NAMALWA (cell line): ENCODE measurements around the gene ZNF665.
"Not testable (repeated sequence)": the region's sequence is repeated elsewhere in the genome, so short reads cannot be mapped to it uniquely, and the experiment has no call there.

Experiments used
- DNase-seq: peaks from one replicate; pipeline ENCODE4 v3.0.0-alpha.2; 2015; ENCODE audit warnings: low spot score

Gene ZNF665

DNA sequence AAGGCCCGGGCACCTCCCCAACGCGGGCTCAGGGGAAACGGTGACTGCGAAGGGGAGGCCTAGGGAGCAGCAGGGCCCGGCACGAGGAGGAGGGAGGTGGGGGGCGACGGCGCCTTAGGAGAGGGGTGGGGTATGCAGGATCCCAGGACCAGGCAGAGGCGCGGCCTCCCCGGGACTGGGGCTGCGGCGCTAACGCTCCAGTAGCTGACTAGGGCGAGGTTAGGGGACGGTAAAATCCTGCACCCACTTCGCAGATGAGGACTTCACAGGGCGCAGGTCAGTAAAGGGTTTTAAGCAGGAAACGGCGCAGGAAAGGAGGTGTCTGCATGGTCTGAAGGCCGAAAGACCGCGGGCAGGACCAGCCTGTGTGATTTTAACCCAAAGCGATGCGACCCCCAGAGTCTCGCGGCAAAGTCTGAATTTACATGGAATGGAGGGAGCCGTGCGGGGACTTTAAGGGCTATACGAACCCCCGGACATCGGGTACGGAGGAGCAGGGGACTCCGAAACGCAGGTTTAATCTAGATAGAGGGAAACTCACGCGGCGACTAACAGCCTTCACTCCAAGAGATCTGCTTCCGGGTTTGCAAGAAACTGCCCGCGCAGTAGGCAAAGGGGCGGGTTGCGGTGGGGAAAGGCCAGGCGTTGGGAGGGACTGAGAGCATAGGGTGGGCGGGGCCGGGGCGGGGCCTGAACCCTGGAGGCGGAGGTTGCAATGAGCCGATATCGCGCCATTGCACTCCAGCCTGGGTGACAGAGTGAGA lies at the start of gene ZNF665:
Gene ZNF665 (minus strand): TSS at position 588 of the 764 bp plus-strand sequence. CDS start 10,460 bp downstream, outside the sequence.
- DNase-seq, result peak; percentile 81

DNA sequence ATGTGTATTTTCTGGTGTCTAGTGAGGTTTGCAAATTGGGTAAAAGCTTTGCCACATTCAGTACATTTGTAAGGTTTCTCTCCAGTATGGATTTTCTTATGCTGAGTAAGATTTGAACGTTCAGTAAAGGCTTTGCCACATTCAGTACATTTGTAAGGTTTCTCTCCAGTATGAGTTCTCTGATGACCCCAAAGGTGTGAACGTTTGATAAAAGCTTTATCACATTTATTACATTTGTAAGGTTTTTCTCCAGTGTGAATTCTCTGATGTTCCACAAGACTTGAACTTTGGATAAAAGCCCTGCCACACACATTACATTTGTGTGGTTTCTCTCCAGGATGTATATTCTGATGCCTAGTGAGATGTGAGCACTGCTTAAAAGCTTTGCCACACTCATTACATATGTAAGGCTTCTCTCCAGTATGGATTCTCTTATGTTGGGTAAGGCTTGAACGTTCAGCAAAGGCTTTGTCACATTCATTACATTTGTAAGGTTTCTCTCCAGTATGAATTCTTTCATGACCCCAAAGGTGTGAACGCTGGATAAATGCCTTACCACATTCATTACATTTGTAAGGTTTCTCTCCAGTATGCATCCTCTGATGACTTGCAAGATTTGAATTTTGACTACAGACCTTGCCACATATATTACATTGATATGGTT lies 44.1 kb upstream of the ZNF665 start:
- no peak for DNase-seq

- DNase-seq, result no peak
These were observed 31.4 kb upstream of the ZNF665 start for GRCh38 chr19:53224606-53225005.

DNA sequence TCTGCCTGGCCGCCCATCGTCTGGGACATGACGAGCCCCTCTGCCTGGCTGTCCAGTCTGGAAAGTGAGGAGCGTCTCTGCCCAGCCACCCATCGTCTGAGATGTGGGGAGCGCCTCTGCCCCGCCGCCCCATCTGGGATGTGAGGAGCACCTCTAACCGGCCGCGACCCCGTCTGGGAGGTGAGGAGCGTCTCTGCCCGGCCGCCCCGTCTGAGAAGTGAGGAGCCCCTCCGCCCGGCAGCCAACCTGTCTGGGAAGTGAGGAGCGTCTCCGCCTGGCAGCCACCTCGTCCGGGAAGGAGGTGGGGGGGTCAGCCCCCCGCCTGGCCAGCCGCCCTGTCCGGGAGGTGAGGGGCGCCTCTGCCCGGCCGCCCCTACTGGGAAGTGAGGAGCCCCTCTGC lies 29.6 kb upstream of the ZNF665 start:
- DNase-seq, result not testable (repeated sequence)

DNA sequence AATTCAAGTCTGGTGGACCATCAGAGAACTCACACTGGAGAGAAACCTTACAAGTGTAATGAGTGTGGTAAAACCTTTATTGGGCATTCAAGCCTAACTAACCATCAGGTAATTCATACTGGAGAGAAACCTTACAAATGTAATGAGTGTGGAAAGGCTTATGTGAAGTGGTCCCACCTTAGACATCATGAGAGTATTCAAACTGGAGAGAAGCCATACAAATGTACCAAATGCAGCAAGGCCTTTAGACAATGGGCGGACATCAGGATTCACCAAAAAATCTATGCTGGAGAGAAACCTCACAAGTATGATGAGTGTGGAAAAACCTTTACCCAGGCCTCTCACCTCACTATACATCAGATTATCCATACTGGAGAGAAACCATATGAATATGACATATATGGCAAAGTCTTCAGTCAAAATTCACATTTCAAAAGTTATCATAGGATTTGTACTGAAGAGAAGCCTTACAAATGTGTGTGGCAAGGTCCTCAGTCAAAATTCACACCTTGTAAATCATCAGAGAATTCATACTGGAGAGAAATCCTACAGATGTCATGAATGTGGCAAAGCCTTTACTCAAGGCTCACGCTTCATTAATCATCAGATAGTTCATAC lies 19.7 kb upstream of the ZNF665 start:
- DNase-seq, result no peak

DNA sequence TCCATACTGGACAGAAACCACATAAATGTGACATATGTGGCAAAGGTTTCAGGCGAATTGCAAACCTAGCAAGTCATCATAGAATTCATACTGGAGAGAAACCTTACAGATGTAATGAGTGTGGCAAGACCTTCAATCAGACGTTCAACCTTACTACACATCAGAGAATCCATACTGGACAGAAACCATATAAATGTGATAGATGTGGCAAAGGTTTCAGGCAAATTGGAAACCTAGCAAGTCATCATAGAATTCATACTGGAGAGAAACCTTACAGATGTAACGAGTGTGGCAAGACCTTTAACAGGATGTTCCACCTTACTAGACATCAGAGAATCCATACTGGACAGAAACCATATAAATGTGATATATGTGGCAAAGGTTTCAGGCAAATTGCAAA lies 18.4 kb upstream of the ZNF665 start:
- DNase-seq, result not testable (repeated sequence)

DNA sequence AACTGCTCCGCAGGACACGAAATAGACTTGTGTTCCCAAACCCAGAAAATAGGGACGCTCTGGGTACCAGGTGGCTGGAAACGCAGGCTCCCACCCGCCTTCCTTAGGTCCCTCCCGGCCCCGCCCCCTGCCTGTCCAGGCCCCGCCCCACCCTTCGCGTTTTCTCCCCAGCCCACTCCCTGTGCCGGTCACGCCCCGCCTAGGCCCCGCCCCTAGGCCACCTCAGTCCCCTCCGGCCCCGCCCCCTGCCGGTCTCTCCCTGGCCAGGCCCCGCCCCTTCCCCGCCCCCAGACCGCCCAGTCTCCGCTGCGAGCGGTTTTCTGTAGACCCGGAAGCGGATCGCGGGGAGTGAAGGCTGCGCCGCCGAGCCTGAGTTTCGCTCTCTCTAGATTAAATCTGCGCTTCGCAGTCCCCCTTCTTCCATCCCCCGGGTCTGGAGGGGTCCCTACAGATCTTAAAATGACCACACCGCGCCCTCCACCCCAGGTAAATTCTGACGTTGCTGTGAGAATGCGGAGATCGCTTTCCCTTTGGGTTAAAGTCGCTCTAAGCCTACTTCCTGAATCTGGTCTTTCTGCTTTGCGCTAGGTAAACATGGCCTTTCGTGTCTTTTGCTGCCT lies 3.7 kb upstream of the ZNF665 start:
- DNase-seq, result peak; percentile 87

GRCh38 chr19:53195265-53195903 lies 2.2 kb upstream of the ZNF665 start:
- peak; percentile 84 for DNase-seq

- DNase-seq, result no peak
These were observed 521 bp upstream of the ZNF665 start for GRCh38 chr19:53193535-53194222.

DNA sequence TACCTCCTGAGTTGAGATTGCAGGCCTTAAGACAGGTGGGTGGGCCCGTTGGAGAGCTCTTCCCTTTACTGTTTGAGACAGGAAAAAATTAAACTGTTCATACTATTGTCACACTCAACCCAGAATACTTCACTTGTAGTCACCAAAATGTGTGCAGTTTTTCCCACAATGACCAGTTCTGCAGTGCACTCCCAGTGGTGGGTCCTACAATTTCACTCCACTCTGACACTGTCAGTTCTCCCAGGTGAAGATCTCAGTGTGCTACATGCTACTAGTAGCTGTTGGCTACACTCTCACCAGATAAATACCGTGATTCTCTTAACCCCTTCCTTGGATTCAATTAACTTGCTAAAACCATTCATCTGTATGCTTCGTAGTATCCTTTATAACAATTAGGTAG lies 2.9 kb downstream of the ZNF665 start:
- no peak for DNase-seq

- DNase-seq, result not testable (repeated sequence)
These were observed 3.4 kb downstream of the ZNF665 start for GRCh38 chr19:53189691-53190198.

DNA sequence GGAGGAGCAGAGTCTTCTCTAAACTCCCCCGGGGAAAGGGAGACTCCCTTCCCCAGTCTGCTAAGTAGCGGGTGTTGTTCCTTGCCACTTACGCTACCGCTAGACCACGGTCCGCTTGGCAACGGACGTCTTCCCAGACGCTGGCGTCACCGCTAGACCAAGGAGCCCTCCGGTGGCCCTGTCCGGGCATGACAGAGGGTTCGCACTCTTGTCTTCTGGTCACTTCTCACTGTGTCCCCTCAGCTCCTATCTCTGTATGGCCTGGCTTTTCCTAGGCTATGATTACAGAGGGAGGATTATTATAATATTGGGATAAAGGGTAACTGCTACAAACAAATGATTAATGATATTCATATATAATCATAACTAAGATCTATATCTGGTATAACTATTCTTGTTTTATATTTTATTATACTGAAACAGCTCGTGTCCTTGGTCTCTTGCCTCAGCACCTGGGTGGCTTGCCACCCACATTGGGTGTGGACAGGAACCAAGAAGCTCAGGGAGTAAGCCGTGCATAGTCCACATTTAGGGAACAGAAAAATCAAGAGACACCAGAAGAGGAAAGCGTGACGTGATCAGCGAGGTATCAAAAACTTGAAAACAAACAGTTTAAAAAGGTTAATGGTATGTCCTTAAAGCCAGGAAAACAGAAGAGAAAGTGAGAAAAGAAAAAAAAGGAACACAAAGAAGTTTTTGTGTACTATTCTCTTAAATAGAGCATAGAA lies 7.8 kb downstream of the ZNF665 start:
- not testable (repeated sequence) for DNase-seq

GRCh38 chr19:53183146-53183764 lies 9.9 kb downstream of the ZNF665 start:
- DNase-seq, result no peak

GRCh38 chr19:53182202-53182601 lies 11.0 kb downstream of the ZNF665 start:
- no peak for DNase-seq

DNA sequence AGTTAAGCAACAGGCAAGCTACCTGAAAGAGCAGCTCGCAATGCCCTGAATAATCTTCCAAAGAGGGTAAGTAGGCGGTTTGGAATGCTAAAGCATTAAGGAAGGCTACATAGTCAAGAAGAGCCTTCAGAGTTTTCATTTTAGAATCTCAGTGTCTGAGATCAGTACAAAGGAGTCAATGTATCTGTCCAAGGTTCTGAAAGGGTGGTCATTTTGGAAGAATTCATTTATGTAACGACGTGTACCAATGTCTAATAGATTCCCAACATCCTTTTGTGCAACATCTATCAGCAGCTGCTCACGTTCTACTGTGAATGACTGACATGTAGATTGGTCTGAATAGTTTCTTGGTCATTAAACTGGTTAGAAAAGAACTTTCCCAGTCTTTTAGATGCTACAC lies 15.2 kb downstream of the ZNF665 start:
- no peak for DNase-seq

DNA sequence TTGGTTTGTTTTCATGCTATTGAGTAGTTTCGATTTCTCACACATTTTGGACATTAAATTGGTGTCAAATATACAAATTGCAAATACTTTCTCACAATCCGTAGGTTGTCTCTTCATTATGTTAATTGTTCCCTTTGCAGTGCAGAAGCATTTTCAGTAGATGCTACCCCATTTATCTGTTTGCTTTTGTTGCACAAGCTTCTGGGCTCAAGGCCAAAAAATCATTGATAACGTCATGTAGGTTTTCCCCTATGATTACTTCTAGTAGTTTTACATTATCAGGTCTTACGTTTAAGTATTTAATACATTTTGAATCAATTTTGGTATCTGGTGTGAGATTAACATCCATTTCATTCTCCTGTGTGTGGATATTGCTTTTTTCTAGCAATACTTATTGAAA lies 20.3 kb downstream of the ZNF665 start:
- DNase-seq, result no peak

DNA sequence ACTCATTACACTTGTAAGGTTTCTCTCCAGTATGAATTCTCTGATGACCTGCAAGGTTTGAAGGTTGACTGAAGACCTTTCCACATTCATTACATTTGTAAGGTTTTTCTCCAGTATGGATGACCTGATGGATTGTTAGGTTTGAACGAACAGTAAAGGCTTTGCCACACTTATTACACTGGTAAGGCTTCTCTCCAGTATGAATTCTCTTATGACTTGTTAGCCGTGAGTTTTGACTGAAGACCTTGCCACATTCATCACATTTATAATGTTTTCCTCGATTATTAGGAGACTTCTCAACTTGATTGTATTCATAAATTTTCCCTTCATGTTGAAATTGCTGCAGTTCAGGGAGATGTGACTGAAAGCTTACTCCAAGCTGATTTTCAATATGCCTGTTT lies 27.5 kb downstream of the ZNF665 start:
- DNase-seq, result no peak

- DNase-seq, result no peak
These were observed 32.0 kb downstream of the ZNF665 start for GRCh38 chr19:53161123-53161522.

- DNase-seq, result no peak
These were observed 32.8 kb downstream of the ZNF665 start for GRCh38 chr19:53160350-53160749.

DNA sequence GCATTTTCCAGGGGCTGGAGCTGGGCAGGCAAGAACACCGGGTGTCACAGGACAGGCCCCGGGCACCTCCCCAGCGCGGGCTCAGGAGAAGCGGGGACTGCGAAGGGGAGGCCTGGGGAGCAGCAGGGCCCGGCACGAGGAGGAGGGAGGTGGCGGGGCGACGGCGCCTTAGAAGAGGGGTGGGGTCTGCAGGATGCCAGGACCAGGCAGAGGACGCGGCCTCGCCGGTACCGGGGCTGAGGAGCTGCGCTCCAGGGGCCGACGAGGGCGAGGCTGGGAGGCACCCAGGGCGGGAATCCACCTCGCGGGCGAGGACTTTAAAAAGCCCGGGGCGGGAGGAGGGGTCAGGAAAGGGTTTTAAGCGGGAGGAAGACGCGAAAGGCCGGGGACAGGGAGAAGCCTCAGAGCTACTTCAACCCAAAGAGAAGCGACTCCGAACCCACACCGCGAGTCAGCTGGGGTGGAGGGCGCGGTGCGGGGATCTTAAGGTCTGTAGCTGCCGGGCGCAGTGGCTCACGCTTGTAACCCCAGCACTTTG lies 35.0 kb downstream of the ZNF665 start:
- DNase-seq, result no peak
